HG03342 (cell line): ENCODE data around the gene GZF1.

Source experiments
- ATAC-seq: cut with Tn5 transposase; IDR thresholded peaks from one replicate; pipeline ENCODE4 v1.9.1; 2021; ENCODE audit warnings: mild to moderate bottlenecking, moderate library complexity; ENCODE audit not compliant: unreplicated experiment

The GZF1 gene

DNA sequence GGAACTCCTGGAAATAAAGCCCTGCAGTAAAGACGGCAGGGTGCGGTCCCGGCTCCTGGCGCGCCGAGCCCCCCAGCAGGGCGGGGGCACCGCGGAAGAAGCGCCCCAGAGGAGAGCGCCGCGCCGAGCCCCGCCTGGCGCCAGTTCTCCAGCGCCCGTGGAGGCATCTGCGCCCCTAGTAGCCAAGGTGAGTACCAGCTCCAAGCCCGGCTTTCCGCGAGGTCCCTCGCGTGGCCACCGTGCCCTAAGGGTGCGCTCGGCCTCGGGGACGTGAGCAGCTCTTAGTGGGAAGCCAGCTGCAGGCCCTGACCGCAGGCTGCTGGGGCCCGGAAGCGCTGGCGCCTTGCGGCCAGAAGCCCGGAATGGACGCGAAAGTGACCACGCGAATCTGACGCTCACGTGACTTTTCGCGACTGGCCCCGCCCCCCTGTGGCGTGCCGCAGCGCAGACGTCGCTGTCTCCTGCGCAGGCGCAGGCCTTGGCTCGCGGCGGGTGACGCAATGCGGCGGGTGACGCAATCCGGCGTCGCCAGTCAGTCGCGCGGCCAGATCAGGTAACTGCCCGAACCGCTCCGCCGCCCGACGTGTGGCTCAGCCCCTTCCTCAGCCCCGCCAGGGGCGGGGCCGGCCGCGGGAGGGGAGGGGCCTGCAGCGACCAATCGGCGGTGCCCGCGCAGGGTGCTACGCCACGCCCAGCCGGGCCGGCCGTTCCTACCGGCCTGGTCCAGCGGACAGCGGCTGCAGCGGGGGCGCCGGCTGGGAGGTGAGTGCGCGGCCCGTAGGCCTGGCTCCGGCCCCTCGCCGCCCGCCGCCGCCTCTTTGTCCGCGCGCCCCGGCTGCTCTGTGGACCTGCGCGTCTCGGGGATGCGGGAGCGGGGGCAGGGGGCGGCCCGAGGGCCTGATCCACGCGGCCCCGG, at the start of gene GZF1:
Gene GZF1, plus strand, starts transcription at position 707 of the 916 bp plus-strand sequence. CDS start 2,202 bp downstream, outside the sequence.
- peak; percentile 63 for ATAC-seq

GRCh38 chr20:23313271-23313670, 48.7 kb upstream of the GZF1 start:
- no peak for ATAC-seq

DNA sequence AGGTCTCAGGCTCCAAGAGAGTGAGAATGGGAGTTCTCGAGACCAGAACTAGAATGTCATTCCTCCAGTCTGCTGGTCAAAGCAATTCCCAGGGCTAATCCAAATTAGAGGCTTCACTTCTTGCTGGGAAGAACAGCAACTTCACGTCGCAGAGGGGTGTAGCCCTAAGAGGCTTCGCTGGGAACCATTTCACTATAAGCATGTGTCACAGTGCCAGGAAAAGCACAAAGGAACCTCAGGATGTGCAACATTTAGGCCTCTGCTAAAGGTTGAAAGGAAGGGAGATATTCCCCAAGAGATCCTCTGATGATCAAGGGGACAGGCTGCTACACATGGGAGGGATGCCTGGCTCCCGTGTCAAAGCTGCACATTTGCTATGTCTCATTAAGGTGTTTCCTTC, 47.3 kb upstream of the GZF1 start:
- no peak for ATAC-seq

- ATAC-seq, result no peak
Measured at GRCh38 chr20:23315099-23315498, 46.9 kb upstream of the GZF1 start.

GRCh38 chr20:23316626-23317025, 45.4 kb upstream of the GZF1 start:
- ATAC-seq, result no peak

- ATAC-seq, result no peak
Measured at GRCh38 chr20:23317081-23317480, 44.9 kb upstream of the GZF1 start.

DNA sequence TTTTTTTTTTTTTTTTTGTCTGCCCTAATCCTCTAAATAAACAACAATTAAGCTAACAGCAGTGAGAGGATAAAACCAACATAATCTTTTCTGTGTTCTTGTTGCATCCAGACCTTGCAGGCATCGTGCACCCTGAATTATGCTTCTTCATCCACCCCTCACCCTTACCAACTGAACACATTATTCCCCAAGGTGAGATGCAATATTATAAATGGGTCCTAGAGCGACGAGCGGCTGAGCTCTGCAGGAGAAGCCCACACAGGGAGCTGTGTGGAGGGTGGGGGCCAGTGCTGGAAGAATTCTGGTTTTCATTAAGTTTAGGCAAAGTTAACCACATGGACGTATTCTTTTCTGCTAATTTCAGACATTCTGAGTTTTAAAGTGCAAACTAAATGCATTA, 43.6 kb upstream of the GZF1 start:
- ATAC-seq, result no peak

DNA sequence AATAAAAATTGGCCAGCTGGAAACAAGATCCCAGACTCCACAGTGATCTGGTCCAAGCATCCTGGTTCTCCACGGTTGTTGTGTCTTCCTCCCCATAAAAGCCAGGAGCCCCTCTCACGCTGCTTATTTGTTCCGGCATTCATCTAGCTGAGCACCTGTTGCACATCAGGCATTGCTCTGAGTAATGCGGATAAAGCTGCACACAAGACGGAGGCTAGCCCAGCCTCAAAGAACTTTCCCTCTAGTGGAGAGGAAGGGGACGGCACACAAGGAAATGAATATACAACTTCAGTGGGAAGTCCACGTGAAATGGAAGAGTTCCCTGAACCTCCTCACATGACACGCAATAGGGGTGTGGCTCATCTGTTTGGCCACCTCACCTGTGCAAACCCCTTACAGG, 41.7 kb upstream of the GZF1 start:
- ATAC-seq, result no peak

GRCh38 chr20:23325107-23325506, 36.9 kb upstream of the GZF1 start:
- no peak for ATAC-seq

DNA sequence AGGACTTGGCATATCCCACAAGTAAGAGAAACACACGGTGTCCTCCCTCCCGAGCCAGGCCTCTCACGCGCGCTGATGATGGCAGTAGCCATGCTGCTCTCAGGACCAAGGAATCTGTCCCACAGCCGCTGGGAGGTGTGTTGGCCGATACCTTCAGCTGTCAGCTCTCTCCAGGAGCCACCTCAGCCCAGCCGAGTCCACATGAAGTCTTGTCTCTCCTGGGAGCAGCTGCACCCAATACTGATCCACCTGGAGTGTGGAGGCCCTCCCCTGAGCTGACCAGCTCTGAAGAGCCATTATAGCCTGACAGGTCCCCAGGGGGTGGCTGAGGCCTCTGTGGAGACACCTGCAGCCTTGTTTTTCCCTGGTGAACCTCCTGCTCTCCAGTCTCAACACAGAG, 35.2 kb upstream of the GZF1 start:
- no peak for ATAC-seq

DNA sequence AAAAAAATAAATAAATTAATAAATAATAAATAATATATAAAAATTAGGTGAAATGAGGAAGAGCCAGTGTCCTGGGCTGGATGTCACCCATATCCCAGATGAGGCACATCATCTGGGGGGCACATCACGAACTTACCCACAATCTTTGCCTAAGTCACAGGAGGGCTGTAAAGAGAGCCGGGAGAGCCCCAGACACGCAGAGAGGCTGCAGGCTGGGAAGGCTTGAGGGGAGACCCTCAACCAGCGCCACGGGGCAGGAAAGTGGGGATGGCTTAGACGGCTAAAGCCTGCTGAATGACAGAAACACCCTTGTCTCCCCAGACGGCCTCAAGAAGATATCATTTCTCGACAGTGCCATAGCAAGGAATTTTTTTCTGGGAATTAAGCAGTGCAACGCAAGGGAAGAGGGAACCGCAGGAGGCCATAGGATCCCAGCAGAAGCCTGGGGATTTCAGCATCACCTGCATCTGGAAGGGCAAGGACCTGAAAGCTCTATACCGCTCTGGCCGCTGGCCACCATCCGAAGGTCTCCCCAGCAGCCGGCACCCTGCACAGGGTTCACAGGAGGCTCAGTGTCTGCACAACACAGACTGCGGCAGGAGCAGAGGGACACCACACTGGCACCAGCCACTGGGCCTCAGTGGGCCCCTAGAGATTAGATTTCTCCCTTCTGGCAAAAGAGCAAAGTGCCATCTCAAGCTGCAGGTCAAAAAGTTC, 34.2 kb upstream of the GZF1 start:
- ATAC-seq, result no peak

GRCh38 chr20:23331450-23332350, 30.3 kb upstream of the GZF1 start:
- no peak for ATAC-seq

DNA sequence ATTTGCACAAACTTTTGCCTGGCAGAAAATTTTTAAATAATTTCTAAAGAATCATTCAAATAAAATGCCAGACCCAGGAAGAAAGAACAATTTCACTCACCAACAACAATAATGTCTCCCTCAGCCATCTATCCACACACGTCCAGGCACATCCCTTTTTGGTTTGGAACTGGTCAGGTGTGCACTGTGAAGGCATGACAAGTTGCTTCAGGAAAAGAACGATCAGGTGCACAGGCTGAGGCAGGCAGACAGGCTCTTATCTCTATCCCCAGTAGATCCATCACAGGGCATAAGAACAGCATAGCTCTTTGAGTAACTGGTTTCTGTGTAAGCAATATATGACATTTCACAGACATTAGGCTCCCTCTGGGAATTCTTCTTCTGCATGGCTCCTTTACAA, 29.5 kb upstream of the GZF1 start:
- no peak for ATAC-seq

- no peak for ATAC-seq
Measured at GRCh38 chr20:23334111-23334510, 27.9 kb upstream of the GZF1 start.

GRCh38 chr20:23335521-23335920, 26.5 kb upstream of the GZF1 start:
- no peak for ATAC-seq

DNA sequence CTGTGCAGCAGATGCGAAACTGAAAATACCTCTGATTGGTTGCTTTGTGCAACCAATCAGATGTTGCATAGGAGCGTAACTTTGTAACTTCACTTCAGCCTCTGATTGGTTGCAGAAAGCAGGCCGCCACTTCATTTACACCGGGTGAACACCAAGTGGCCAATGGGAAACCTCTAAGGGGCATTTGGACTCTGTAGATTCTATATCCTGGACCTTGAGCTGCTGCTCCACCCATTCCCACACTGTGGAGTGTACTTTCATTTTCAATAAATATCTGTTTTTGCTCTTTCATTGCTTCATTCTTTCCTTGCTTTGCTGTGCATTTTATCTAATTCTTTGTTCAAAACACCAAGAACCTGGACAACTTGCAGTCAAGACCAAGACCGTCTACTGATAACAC, 25.5 kb upstream of the GZF1 start:
- ATAC-seq, result no peak

GRCh38 chr20:23337312-23337711, 24.7 kb upstream of the GZF1 start:
- no peak for ATAC-seq

DNA sequence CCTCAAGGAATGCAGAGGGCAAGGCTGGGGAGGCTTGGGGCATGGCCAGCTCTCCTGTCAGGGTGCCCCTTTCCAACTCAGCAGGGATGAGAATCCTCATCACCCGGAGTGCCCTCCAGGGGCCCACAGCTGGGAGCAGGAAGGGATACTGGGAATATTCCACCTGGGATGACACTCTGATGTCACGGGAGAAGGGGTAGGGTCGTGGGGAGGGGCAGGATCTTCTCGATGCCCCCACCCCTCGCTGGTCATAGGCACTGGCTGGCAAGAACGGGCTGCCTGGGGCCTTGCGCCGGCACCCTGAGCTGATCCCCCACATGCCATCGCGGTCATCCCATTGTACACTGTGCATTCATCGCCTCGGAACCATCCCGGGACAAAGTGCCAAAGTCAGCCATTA, 22.0 kb upstream of the GZF1 start:
- ATAC-seq, result no peak

DNA sequence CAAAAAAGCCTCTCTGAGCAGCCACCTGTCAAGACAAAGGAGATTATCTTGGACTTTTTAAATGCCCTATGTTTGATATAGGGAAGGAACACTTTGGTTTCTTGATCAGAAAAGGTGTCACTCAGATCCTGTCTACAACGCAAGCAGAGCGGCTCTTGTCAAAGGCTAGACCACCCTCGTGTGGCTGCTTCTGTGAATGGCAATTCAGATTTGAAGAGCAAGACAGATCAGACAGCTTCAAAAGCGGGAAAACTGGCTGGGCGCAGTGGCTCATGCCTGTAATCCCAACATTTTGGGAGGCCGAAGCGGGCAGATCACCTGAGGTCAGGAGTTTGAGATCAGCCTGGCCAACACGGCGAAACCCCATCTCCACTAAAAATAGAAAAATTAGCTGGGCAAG, 21.5 kb upstream of the GZF1 start:
- ATAC-seq, result peak; percentile 61

DNA sequence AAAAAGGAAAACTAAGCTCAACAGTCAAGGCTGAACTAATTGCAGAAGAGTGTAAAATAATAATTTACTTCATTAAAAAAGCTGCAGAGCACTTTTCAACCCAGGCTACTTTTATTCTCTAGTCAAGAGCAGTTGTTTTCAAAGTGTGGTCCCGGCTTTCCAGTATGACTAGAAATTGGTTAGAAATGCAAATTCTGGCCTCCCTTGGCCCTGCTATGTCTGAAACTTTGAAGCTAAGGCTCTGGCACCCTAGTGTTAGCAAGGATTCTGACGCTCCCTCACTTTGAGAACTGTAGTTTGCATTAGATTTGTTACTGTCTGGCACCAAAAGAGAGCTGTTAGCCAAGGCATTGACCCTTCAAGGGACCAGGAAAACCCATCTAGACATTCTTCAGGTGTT, 20.9 kb upstream of the GZF1 start:
- no peak for ATAC-seq

DNA sequence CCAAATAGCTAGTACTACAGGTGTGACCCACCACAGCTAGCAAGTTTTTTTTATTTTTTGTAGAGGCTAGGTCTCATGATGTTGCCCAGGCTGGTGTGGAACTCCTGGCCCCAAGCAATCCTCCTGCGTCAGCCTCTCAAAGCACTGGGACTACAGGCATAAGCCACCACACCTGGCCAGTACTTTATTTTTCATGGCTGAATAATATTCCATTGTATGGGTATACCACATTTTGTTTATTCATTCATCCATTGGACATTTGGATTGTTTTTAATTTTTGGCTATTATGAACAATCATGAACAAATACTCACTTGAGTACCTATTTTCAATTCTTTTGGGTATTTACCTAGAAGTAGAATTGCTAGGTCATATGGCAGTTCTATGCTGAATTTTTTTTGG, 18.4 kb upstream of the GZF1 start:
- ATAC-seq, result no peak
